Mesendoderm (in vitro differentiated cells): ENCODE results near the gene SYT17.
A peak's percentile ranks its signal among the peaks of the same experiment; 100 is the strongest.

ENCODE experiments used
- DNase-seq: peaks from one replicate; pipeline ENCODE4 v3.0.0; 2013
- H2AK5ac ChIP-seq: 2 replicates; pipeline ENCODE4 v1.6.1; 2013; ENCODE audit warnings: low read length, inconsistent platforms
- H2BK120ac ChIP-seq: 2 replicates; pipeline ENCODE4 v1.6.1; 2013; ENCODE audit warnings: low read depth, mild to moderate bottlenecking, low read length, moderate library complexity, mixed read lengths
- H2BK15ac ChIP-seq: replicated peaks from 2 replicates; pipeline ENCODE4 v1.6.1; 2013; ENCODE audit warnings: low read depth, mild to moderate bottlenecking, moderate library complexity
- H2BK5ac ChIP-seq: 2 replicates; pipeline ENCODE4 v1.6.1; 2013; ENCODE audit warnings: low read length, inconsistent platforms
- H3K18ac ChIP-seq: 2 replicates; pipeline ENCODE4 v1.6.1; 2013; ENCODE audit warnings: mild to moderate bottlenecking, low read length, mixed read lengths
- H3K23ac ChIP-seq: one replicate; pipeline ENCODE4 v1.6.1; 2013; ENCODE audit warnings: low read length
- H3K27ac ChIP-seq: 2 replicates; pipeline ENCODE4 v1.5.1; 2013; ENCODE audit warnings: low read depth, mild to moderate bottlenecking, inconsistent platforms, low read length, moderate library complexity
- H3K27me3 ChIP-seq: 2 replicates; pipeline ENCODE4 v1.6.1; 2013; ENCODE audit warnings: low read length, control low read depth, mild to moderate bottlenecking, inconsistent platforms; ENCODE audit not compliant: insufficient read depth, poor library complexity
- H3K36me3 ChIP-seq: 2 replicates; pipeline ENCODE4 v1.6.1; 2013; ENCODE audit warnings: low read length, inconsistent platforms; ENCODE audit not compliant: control insufficient read depth, insufficient read depth
- H3K4ac ChIP-seq: one replicate; pipeline ENCODE4 v1.6.1; 2013; ENCODE audit warnings: low read depth, mild to moderate bottlenecking, low read length, moderate library complexity
- H3K4me1 ChIP-seq: 2 replicates; pipeline ENCODE4 v1.6.1; 2013; ENCODE audit warnings: low read depth, low read length, inconsistent platforms; ENCODE audit not compliant: control insufficient read depth
- H3K4me2 ChIP-seq: 2 replicates; pipeline ENCODE4 v1.6.1; 2013; ENCODE audit warnings: low read length
- H3K4me3 ChIP-seq: 2 replicates; pipeline ENCODE4 v1.5.1; 2013; ENCODE audit warnings: mild to moderate bottlenecking, low read length
- H3K56ac ChIP-seq: one replicate; pipeline ENCODE4 v1.6.1; 2013; ENCODE audit warnings: low read length
- H3K79me1 ChIP-seq: 2 replicates; pipeline ENCODE4 v1.6.1; 2013; ENCODE audit warnings: low read length, inconsistent platforms
- H3K79me2 ChIP-seq: 2 replicates; pipeline ENCODE4 v1.6.1; 2013; ENCODE audit warnings: mild to moderate bottlenecking, low read length; ENCODE audit not compliant: control insufficient read depth, insufficient read depth
- H3K9ac ChIP-seq: 2 replicates; pipeline ENCODE4 v1.6.1; 2013; ENCODE audit warnings: low read length, inconsistent platforms
- H4K5ac ChIP-seq: one replicate; pipeline ENCODE4 v1.6.1; 2013; ENCODE audit warnings: low read length
- H4K8ac ChIP-seq: one replicate; pipeline ENCODE4 v1.6.1; 2013; ENCODE audit warnings: low read depth, mild to moderate bottlenecking, control low read depth, low read length, moderate library complexity
- WGBS: extraction: QIAGEN DNeasy Blood & Tissue Kit; methylation state at CpG from one replicate; pipeline ENCODE4 v1.1.7; 2013; ENCODE audit warnings: low lambda C conversion rate, missing lambda C conversion rate; ENCODE audit not compliant: insufficient coverage; ENCODE audit errors: extremely low coverage; 5-methylcytosine and 5-hydroxymethylcytosine counted together

Gene SYT17

DNA sequence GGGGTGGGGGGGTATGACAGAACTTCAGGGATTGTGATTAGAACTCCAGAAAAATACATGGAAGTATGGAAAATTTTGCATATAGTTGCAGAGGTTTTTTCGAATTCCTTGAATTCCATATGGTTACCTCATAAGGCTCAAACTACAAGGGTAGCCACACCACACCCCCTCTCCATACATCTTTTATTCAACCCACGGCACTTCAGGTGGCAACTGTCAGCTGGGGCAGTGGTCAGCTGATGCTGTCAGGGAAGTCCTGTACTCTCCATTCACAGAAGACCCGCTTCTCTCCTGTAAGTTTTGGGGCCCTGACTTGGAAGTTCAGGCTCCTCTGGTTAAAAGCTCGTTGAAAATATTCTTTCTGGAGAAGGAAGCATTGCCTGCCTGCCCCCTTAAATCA is 60.0 kb downstream of the SYT17 start:
- no peak overlapping the region for H2BK120ac ChIP-seq
- no peak overlapping the region for H3K4me2 ChIP-seq
- no peaks in the 10 kb centered on the region for H3K79me1 ChIP-seq
- H3K9ac ChIP-seq, result no peak overlapping the region
- H3K56ac ChIP-seq, result no peak overlapping the region
- peak; percentile 80 for DNase-seq
- no peak overlapping the region for H3K27ac ChIP-seq
- no peak overlapping the region for H2BK5ac ChIP-seq
- H2AK5ac ChIP-seq, result no peak overlapping the region
- H4K8ac ChIP-seq, result no peak overlapping the region
- no peak overlapping the region for H3K4me3 ChIP-seq
- no CpG with 5 or more reads among the region's 4 CpGs for WGBS
- H4K5ac ChIP-seq, result no peak overlapping the region
- H3K23ac ChIP-seq, result no peak overlapping the region
- no peaks in the 10 kb centered on the region for H3K27me3 ChIP-seq
- no peaks in the 10 kb centered on the region for H3K79me2 ChIP-seq
- H2BK15ac ChIP-seq, result no peak overlapping the region
- no peak overlapping the region for H3K18ac ChIP-seq
- H3K4ac ChIP-seq, result no peak overlapping the region
- H3K4me1 ChIP-seq, result no peaks in the 10 kb centered on the region
- H3K36me3 ChIP-seq, result no peaks in the 10 kb centered on the region

DNA sequence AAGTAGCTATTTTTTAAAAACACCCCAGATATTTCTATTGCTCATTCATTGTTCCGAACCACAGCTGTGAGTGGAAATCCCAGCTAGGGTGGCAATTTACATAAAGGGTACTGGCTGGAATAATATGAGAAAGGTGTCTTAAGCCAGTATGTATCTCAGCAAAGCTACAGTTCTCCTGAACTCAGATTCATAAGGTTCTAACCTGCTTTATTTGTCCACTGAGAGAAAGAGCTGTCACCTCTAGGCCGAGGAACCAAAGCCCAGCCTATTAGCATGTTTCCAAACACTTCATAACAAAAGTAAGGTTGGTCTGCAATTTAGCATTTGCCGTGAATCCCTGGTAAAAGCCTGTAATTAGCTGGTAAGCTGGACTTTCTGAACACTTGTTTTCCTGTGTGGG is 60.5 kb downstream of the SYT17 start:
- Histone ChIP-seq H3K79me2 (no peaks in the 10 kb centered on the region), H4K5ac (no peak overlapping the region), H3K18ac (no peak overlapping the region), H3K4me1 (no peaks in the 10 kb centered on the region), H3K79me1 (no peaks in the 10 kb centered on the region), H3K23ac (no peak overlapping the region), H4K8ac (no peak overlapping the region), H3K4me3 (no peak overlapping the region), H2BK15ac (no peak overlapping the region), H3K27me3 (no peaks in the 10 kb centered on the region), H3K9ac (no peak overlapping the region), H2AK5ac (no peak overlapping the region), H2BK5ac (no peak overlapping the region), H2BK120ac (no peak overlapping the region), H3K56ac (no peak overlapping the region), H3K4ac (no peak overlapping the region), H3K4me2 (no peak overlapping the region), H3K27ac (no peak overlapping the region), H3K36me3 (no peaks in the 10 kb centered on the region)
- WGBS, result no CpG with 5 or more reads among the region's 3 CpGs
- no peak for DNase-seq

DNA sequence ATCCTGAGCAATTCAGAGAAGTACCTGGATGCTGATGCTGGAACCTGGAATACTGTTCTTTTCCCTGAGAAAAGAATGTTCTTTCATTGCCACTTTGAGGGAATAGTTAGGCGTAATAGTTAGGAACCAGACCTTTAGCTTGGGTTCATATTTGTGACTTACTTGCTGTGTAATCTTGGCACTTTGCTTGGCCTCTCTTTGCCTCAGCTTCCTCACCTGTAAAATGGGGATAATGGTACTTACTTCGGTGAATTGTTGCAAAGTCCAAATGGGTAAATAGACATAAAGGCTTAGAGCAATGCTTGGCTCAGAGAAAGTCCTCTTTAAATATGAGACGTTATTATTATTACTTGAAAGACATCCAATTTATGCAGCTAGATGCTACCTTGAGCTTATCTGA is 62.5 kb downstream of the SYT17 start:
- Histone ChIP-seq H3K4me3 (no peak overlapping the region), H3K79me1 (no peaks in the 10 kb centered on the region), H2BK5ac (no peak overlapping the region), H3K23ac (no peak overlapping the region), H2BK15ac (no peak overlapping the region), H2BK120ac (no peak overlapping the region), H3K79me2 (no peaks in the 10 kb centered on the region), H3K9ac (no peak overlapping the region), H4K8ac (no peak overlapping the region), H3K18ac (no peak overlapping the region), H3K56ac (no peak overlapping the region), H2AK5ac (no peak overlapping the region), H3K36me3 (no peaks in the 10 kb centered on the region), H3K4ac (no peak overlapping the region), H4K5ac (no peak overlapping the region), H3K4me1 (no peaks in the 10 kb centered on the region), H3K27ac (no peak overlapping the region), H3K4me2 (no peak overlapping the region), H3K27me3 (no peaks in the 10 kb centered on the region)
- no peak for DNase-seq
- WGBS, result no CpG with 5 or more reads among the region's 3 CpGs

DNA sequence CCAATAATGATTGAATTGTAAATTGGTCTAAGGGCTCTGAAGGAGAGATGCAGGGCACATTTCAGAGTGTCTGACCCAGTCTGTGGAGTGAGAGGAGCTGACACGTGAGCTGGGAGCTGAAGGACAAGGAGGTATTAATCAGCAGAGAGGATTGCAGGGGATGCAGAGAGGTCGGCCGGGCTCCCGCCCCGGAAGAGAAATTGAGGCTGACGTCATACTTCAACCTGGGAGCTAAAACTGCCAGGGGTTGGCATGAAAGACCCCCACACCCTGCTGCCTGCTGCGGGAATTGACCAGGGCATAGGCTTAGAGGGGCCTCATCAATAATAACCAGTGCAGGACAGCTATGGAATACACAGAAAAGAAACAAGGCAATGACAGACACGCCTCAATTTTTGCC is 63.8 kb downstream of the SYT17 start:
- H2BK120ac ChIP-seq, result no peak overlapping the region
- no peaks in the 10 kb centered on the region for H3K79me2 ChIP-seq
- H3K18ac ChIP-seq, result no peak overlapping the region
- H2AK5ac ChIP-seq, result no peak overlapping the region
- no peak overlapping the region for H3K23ac ChIP-seq
- no peak overlapping the region for H3K4me3 ChIP-seq
- no peak overlapping the region for H3K4ac ChIP-seq
- H4K8ac ChIP-seq, result no peak overlapping the region
- no peak overlapping the region for H2BK15ac ChIP-seq
- no peaks in the 10 kb centered on the region for H3K36me3 ChIP-seq
- WGBS, result no CpG with 5 or more reads among the region's 8 CpGs
- H4K5ac ChIP-seq, result no peak overlapping the region
- no peaks in the 10 kb centered on the region for H3K79me1 ChIP-seq
- H3K4me2 ChIP-seq, result no peak overlapping the region
- H3K27me3 ChIP-seq, result no peaks in the 10 kb centered on the region
- no peak overlapping the region for H3K9ac ChIP-seq
- no peak overlapping the region for H3K56ac ChIP-seq
- no peak for DNase-seq
- no peak overlapping the region for H3K27ac ChIP-seq
- no peaks in the 10 kb centered on the region for H3K4me1 ChIP-seq
- no peak overlapping the region for H2BK5ac ChIP-seq

DNA sequence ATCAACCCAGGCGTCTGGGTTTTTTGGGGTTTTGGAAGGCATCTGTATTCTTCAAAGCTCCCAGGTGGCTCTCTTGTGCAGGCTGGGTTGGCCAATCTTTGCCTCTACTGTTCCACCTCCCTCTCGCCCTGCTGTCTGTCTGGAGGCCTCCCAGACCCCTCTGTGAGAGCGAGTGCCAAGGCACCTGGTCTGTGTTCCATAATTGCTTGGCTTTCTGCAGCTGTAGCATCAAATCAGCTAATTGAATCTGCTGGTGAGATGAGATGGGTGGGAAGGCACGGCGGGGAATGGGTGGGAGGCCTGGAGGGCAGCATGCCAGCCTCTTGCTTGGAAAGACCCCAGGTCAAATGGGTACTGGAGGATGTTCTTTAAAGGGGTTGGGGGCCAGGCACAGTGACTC is 64.9 kb downstream of the SYT17 start:
- Histone ChIP-seq H2BK15ac (no peak overlapping the region), H3K4me3 (no peak overlapping the region), H3K27ac (no peak overlapping the region), H4K5ac (no peak overlapping the region), H3K18ac (no peak overlapping the region), H3K27me3 (no peaks in the 10 kb centered on the region), H3K9ac (no peak overlapping the region), H3K79me1 (no peaks in the 10 kb centered on the region), H3K4me1 (no peaks in the 10 kb centered on the region), H3K79me2 (no peaks in the 10 kb centered on the region), H2BK120ac (no peak overlapping the region), H3K4me2 (no peak overlapping the region), H3K36me3 (no peaks in the 10 kb centered on the region), H3K56ac (no peak overlapping the region), H3K23ac (no peak overlapping the region), H4K8ac (no peak overlapping the region), H2AK5ac (no peak overlapping the region), H3K4ac (no peak overlapping the region), H2BK5ac (no peak overlapping the region)
- DNase-seq, result no peak
- WGBS, result no CpG with 5 or more reads among the region's 5 CpGs

DNA sequence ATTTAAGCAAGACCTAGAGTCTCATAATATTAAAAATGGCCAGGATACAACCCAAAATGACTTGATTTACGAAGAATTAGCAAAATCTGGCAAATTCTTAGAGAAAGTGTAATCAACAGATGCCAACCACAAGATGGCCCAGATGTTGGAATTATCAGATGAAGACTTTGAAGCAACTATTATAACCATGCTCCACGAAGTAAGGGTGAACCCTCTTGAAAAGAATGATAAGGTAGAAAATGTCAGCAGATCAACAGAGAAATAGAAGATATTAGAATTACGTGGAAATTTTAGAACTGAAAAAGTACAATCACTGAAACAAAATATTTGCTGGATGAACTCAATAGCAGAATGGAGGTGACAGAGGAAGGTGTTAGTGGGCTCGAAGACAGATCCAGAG is 67.4 kb downstream of the SYT17 start:
- no peak overlapping the region for H2BK5ac ChIP-seq
- H2AK5ac ChIP-seq, result no peak overlapping the region
- no peak overlapping the region for H3K27ac ChIP-seq
- WGBS, result no CpG with 5 or more reads among the region's 4 CpGs
- H3K23ac ChIP-seq, result no peak overlapping the region
- no peak overlapping the region for H2BK120ac ChIP-seq
- H3K79me1 ChIP-seq, result no peaks in the 10 kb centered on the region
- no peaks in the 10 kb centered on the region for H3K4me1 ChIP-seq
- no peak overlapping the region for H3K18ac ChIP-seq
- no peak for DNase-seq
- H3K4me2 ChIP-seq, result no peak overlapping the region
- H3K56ac ChIP-seq, result no peak overlapping the region
- no peak overlapping the region for H4K8ac ChIP-seq
- no peaks in the 10 kb centered on the region for H3K27me3 ChIP-seq
- no peak overlapping the region for H2BK15ac ChIP-seq
- H3K4me3 ChIP-seq, result no peak overlapping the region
- no peaks in the 10 kb centered on the region for H3K36me3 ChIP-seq
- no peak overlapping the region for H3K4ac ChIP-seq
- no peak overlapping the region for H4K5ac ChIP-seq
- no peaks in the 10 kb centered on the region for H3K79me2 ChIP-seq
- no peak overlapping the region for H3K9ac ChIP-seq
